H1 (cell line): ENCODE data around the gene PFKM. TPM values are rescaled to one million over a fixed set of nuclear protein-coding genes. Genes with fewer than 3 reads are reported as not detected.

Experiments used
- polyA plus RNA-seq, 7 experiments: library from polyadenylated mRNA; depleted of rRNA in 3 of 7; stranded (reverse) in 5 of 7; unstranded in 2 of 7; fragments of >200 nt in 5 of 7; fragments of 200-250 nt in 2 of 7; gene quantifications; 1 replicate in 5 of 7; 2 replicates in 1 of 7; 4 replicates in 1 of 7; pipeline versions ENCODE4 v1.2.1 to v1.2.3, GENCODE V29; 2011 to 2013; ENCODE audit warnings: missing spikeins in 2 of 7, mixed read lengths in 2 of 7
- total RNA-seq: library from RNA; stranded (reverse); fragmentation: NEBNext Ultra II Directional; extraction: Animal tissue kit (Norgen Biotek cat#: 25700); gene quantifications from 2 replicates; pipeline ENCODE4 v1.2.1, GENCODE V29; 2021
- TF ChIP-seq, protein P1 (sequence below): fragments of 300-600 bp; sonication (generic); IDR thresholded peaks from 2 replicates; pipeline ENCODE4 v1.7.1; 2012; ENCODE audit warnings: low read length, moderate library complexity, mild to moderate bottlenecking, inconsistent platforms; ENCODE audit not compliant: insufficient replicate concordance

The PFKM gene
- total and polyA plus RNA-seq, 2 of the 8 experiments (the other 6 are each of a cell fraction or from before 2014, with no cell fraction given), result 62.6 to 106 TPM

DNA sequence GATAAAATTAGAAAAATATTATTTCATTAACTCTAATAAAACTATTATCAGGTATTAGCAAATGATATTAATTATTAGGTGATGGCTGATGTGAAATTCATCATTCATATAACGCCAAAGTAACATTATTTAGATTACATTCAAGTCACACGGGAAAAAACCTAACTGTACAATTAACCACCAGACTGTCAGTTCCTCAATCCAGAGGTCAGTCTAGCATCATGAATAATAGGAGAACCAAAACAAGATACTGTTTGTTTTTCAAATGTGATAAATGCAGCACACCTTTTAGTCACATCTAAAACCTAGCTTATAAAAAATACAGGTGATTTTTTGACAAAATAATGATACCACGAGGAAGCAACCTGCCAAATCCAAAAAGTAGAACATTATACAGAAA is 32.8 kb upstream of the PFKM start (continued):
- TF ChIP-seq, protein P1, sequence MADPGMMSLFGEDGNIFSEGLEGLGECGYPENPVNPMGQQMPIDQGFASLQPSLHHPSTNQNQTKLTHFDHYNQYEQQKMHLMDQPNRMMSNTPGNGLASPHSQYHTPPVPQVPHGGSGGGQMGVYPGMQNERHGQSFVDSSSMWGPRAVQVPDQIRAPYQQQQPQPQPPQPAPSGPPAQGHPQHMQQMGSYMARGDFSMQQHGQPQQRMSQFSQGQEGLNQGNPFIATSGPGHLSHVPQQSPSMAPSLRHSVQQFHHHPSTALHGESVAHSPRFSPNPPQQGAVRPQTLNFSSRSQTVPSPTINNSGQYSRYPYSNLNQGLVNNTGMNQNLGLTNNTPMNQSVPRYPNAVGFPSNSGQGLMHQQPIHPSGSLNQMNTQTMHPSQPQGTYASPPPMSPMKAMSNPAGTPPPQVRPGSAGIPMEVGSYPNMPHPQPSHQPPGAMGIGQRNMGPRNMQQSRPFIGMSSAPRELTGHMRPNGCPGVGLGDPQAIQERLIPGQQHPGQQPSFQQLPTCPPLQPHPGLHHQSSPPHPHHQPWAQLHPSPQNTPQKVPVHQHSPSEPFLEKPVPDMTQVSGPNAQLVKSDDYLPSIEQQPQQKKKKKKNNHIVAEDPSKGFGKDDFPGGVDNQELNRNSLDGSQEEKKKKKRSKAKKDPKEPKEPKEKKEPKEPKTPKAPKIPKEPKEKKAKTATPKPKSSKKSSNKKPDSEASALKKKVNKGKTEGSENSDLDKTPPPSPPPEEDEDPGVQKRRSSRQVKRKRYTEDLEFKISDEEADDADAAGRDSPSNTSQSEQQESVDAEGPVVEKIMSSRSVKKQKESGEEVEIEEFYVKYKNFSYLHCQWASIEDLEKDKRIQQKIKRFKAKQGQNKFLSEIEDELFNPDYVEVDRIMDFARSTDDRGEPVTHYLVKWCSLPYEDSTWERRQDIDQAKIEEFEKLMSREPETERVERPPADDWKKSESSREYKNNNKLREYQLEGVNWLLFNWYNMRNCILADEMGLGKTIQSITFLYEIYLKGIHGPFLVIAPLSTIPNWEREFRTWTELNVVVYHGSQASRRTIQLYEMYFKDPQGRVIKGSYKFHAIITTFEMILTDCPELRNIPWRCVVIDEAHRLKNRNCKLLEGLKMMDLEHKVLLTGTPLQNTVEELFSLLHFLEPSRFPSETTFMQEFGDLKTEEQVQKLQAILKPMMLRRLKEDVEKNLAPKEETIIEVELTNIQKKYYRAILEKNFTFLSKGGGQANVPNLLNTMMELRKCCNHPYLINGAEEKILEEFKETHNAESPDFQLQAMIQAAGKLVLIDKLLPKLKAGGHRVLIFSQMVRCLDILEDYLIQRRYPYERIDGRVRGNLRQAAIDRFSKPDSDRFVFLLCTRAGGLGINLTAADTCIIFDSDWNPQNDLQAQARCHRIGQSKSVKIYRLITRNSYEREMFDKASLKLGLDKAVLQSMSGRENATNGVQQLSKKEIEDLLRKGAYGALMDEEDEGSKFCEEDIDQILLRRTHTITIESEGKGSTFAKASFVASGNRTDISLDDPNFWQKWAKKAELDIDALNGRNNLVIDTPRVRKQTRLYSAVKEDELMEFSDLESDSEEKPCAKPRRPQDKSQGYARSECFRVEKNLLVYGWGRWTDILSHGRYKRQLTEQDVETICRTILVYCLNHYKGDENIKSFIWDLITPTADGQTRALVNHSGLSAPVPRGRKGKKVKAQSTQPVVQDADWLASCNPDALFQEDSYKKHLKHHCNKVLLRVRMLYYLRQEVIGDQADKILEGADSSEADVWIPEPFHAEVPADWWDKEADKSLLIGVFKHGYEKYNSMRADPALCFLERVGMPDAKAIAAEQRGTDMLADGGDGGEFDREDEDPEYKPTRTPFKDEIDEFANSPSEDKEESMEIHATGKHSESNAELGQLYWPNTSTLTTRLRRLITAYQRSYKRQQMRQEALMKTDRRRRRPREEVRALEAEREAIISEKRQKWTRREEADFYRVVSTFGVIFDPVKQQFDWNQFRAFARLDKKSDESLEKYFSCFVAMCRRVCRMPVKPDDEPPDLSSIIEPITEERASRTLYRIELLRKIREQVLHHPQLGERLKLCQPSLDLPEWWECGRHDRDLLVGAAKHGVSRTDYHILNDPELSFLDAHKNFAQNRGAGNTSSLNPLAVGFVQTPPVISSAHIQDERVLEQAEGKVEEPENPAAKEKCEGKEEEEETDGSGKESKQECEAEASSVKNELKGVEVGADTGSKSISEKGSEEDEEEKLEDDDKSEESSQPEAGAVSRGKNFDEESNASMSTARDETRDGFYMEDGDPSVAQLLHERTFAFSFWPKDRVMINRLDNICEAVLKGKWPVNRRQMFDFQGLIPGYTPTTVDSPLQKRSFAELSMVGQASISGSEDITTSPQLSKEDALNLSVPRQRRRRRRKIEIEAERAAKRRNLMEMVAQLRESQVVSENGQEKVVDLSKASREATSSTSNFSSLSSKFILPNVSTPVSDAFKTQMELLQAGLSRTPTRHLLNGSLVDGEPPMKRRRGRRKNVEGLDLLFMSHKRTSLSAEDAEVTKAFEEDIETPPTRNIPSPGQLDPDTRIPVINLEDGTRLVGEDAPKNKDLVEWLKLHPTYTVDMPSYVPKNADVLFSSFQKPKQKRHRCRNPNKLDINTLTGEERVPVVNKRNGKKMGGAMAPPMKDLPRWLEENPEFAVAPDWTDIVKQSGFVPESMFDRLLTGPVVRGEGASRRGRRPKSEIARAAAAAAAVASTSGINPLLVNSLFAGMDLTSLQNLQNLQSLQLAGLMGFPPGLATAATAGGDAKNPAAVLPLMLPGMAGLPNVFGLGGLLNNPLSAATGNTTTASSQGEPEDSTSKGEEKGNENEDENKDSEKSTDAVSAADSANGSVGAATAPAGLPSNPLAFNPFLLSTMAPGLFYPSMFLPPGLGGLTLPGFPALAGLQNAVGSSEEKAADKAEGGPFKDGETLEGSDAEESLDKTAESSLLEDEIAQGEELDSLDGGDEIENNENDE, result no peak
